DMS53 (cell line): ENCODE results near the gene SDSL.
A peak's percentile ranks its signal among the peaks of the same experiment; 100 is the strongest.

Source experiments
- DNase-seq: peaks from one replicate; lab custom pipeline; 2025; lab: John Stamatoyannopoulos, UW

The SDSL gene

GRCh38 chr12:113420996-113421595 is 1.1 kb upstream of the SDSL start:
- no peak for DNase-seq

GRCh38 chr12:113422886-113423669 is 898 bp downstream of the SDSL start:
- DNase-seq: peak; percentile 53

- DNase-seq: no peak
Measured at GRCh38 chr12:113424456-113424855, 2.3 kb downstream of the SDSL start.

- peak; percentile 72 for DNase-seq
Measured at GRCh38 chr12:113424915-113425823, 3.0 kb downstream of the SDSL start.

GRCh38 chr12:113425960-113426453 is 3.8 kb downstream of the SDSL start:
- no peak for DNase-seq

- DNase-seq: no peak
Measured at GRCh38 chr12:113427882-113428281, 5.7 kb downstream of the SDSL start.

GRCh38 chr12:113428482-113428881 is 6.3 kb downstream of the SDSL start:
- DNase-seq: no peak

- no peak for DNase-seq
Measured at GRCh38 chr12:113432986-113433385, 10.8 kb downstream of the SDSL start.

GRCh38 chr12:113435367-113435766 is 13.2 kb downstream of the SDSL start:
- DNase-seq: no peak

GRCh38 chr12:113436586-113436985 is 14.4 kb downstream of the SDSL start:
- DNase-seq: no peak

- no peak for DNase-seq
Measured at GRCh38 chr12:113436993-113437728, 15.0 kb downstream of the SDSL start.

- DNase-seq: no peak
Measured at GRCh38 chr12:113437729-113438100, 15.5 kb downstream of the SDSL start.

GRCh38 chr12:113438523-113439300 is 16.5 kb downstream of the SDSL start:
- DNase-seq: no peak

GRCh38 chr12:113439301-113439597 is 17.1 kb downstream of the SDSL start:
- no peak for DNase-seq

GRCh38 chr12:113439606-113440030 is 17.4 kb downstream of the SDSL start:
- DNase-seq: peak; percentile 84

GRCh38 chr12:113440336-113440735 is 18.2 kb downstream of the SDSL start:
- no peak for DNase-seq

- DNase-seq: no peak
Measured at GRCh38 chr12:113440947-113441782, 19.0 kb downstream of the SDSL start.

GRCh38 chr12:113443030-113443539 is 20.9 kb downstream of the SDSL start:
- no peak for DNase-seq

GRCh38 chr12:113445544-113446171 is 23.5 kb downstream of the SDSL start:
- no peak for DNase-seq

GRCh38 chr12:113448873-113449272 is 26.7 kb downstream of the SDSL start:
- no peak for DNase-seq
